ENCODE measurements around the gene RXFP2. TPM values are rescaled to one million over a fixed set of nuclear protein-coding genes. Genes with fewer than 3 reads are reported as not detected.
A peak's percentile ranks its signal among the peaks of the same experiment; 100 is the strongest.

The RXFP2 gene, protein sequence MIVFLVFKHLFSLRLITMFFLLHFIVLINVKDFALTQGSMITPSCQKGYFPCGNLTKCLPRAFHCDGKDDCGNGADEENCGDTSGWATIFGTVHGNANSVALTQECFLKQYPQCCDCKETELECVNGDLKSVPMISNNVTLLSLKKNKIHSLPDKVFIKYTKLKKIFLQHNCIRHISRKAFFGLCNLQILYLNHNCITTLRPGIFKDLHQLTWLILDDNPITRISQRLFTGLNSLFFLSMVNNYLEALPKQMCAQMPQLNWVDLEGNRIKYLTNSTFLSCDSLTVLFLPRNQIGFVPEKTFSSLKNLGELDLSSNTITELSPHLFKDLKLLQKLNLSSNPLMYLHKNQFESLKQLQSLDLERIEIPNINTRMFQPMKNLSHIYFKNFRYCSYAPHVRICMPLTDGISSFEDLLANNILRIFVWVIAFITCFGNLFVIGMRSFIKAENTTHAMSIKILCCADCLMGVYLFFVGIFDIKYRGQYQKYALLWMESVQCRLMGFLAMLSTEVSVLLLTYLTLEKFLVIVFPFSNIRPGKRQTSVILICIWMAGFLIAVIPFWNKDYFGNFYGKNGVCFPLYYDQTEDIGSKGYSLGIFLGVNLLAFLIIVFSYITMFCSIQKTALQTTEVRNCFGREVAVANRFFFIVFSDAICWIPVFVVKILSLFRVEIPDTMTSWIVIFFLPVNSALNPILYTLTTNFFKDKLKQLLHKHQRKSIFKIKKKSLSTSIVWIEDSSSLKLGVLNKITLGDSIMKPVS
- total RNA-seq (2021) (not detected in 2 replicates), Bru-seq, nascent RNA (not detected), BruChase-seq, experiment 1, labeled RNA remaining after a 2-hour chase (not detected), BruChase-seq, experiment 2, labeled RNA remaining after a 6-hour chase (not detected)
- long read RNA-seq: 0 reads

DNA sequence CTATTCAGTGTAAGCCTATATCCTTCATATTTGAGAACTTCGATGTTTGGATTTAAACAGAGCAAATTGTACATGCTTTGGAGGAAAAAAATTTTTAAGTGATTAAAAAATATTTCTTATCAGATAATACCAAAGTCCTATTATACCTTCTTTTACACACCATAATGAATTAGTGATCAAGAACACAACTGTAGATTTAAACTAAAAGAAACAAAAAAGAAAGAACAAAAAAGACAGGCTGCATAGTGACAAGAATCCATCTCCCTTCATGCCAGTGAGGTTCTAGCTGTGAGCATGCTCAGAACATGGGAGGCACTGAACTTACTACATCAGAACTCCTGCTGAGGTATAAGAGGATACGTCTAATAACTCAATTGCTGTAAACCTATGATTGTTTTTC, at the start of gene RXFP2:
RXFP2 (plus strand) TSS at position 301 of the 400 bp plus-strand sequence; CDS start at position 388, 87 bp downstream.
- Histone ChIP-seq H3K4me3 (ENCODE audit: low read depth, low read length, poor library complexity, severe bottlenecking) (no peak within 1 kb of the TSS), H3K27me3 (replicated peaks; ENCODE audit: insufficient read depth, low read depth, low read length, poor library complexity) (no peaks in the 10 kb centered on the region), H3K36me3 (ENCODE audit: insufficient read depth, low read length, poor library complexity, severe bottlenecking) (no peaks in the 10 kb centered on the region), H3K27ac (ENCODE audit: low read depth, low read length, poor library complexity, severe bottlenecking) (no peak within 1 kb of the TSS), H3K4me1 (ENCODE audit: insufficient read depth, low read length, poor library complexity, severe bottlenecking) (no peaks in the 10 kb centered on the region), H3K9me3 (ENCODE audit: low read depth, low read length, poor library complexity, severe bottlenecking) (no peaks in the 10 kb centered on the region)
- TF ChIP-seq, protein P1, sequence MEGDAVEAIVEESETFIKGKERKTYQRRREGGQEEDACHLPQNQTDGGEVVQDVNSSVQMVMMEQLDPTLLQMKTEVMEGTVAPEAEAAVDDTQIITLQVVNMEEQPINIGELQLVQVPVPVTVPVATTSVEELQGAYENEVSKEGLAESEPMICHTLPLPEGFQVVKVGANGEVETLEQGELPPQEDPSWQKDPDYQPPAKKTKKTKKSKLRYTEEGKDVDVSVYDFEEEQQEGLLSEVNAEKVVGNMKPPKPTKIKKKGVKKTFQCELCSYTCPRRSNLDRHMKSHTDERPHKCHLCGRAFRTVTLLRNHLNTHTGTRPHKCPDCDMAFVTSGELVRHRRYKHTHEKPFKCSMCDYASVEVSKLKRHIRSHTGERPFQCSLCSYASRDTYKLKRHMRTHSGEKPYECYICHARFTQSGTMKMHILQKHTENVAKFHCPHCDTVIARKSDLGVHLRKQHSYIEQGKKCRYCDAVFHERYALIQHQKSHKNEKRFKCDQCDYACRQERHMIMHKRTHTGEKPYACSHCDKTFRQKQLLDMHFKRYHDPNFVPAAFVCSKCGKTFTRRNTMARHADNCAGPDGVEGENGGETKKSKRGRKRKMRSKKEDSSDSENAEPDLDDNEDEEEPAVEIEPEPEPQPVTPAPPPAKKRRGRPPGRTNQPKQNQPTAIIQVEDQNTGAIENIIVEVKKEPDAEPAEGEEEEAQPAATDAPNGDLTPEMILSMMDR (conservative IDR thresholded peaks at IDR 0.05; ENCODE audit: low read depth, low read length): no peak
- no peak for TF ChIP-seq EZH2 (IDR thresholded peaks at IDR 0.05; ENCODE audit: borderline replicate concordance, low read depth, low read length, poor library complexity, severe bottlenecking)
- intact Hi-C loops (cut with micrococcal nuclease; ENCODE audit: unreplicated experiment): no loop called here
- CTCF ChIA-PET: no interaction called here
- no peak for DNase-seq (ENCODE audit: low spot score)
- no TSS peak for BruUV-seq (replicated peaks)
- POLR2A ChIA-PET (ENCODE audit: low non-redundant PET): no interaction called here

DNA sequence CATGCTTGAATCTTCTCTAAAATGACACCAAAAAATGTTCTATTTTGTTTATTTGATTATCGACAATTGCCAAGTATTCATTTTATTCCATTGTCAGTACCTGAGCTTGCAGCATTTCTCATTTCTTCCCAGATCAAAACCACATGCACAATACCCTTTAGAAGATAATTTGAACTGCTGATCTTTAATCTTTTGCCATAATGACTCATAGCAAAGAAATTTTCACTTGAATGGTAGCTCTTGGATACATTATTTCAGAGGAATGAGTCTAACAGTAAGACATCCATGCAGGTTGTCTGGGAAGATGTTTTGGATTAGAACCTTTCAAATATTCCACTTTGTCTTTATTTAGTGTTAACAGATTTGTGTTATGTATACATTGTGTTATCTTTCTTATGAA, 42.0 kb upstream of the RXFP2 start:
- ChIA-PET POLR2A (ENCODE audit: low non-redundant PET) (no interaction called here), CTCF (interaction anchor here (0.6 kb wide), 1 partner anchor 562 kb away, joined by 3 read pairs; no protein-coding TSS in a partner anchor)
- peaks cover 6% of the 10 kb centered on the region for H3K27me3 ChIP-seq (replicated peaks; ENCODE audit: insufficient read depth, low read depth, low read length, poor library complexity)
- no peak overlapping the region for H3K27ac ChIP-seq (ENCODE audit: low read depth, low read length, poor library complexity, severe bottlenecking)
- H3K4me1 ChIP-seq (ENCODE audit: insufficient read depth, low read length, poor library complexity, severe bottlenecking): no peaks in the 10 kb centered on the region
- intact Hi-C loops (cut with micrococcal nuclease; ENCODE audit: unreplicated experiment): no loop called here
- DNase-seq (ENCODE audit: low spot score): no peak
- no peaks in the 10 kb centered on the region for H3K9me3 ChIP-seq (ENCODE audit: low read depth, low read length, poor library complexity, severe bottlenecking)
- no peak overlapping the region for H3K4me3 ChIP-seq (ENCODE audit: low read depth, low read length, poor library complexity, severe bottlenecking)
- no TSS peak for BruUV-seq (replicated peaks)
- no peaks in the 10 kb centered on the region for H3K36me3 ChIP-seq (ENCODE audit: insufficient read depth, low read length, poor library complexity, severe bottlenecking)
- TF ChIP-seq, protein P1 (conservative IDR thresholded peaks at IDR 0.05; ENCODE audit: low read depth, low read length): no peak
- TF ChIP-seq EZH2 (IDR thresholded peaks at IDR 0.05; ENCODE audit: borderline replicate concordance, low read depth, low read length, poor library complexity, severe bottlenecking): no peak

DNA sequence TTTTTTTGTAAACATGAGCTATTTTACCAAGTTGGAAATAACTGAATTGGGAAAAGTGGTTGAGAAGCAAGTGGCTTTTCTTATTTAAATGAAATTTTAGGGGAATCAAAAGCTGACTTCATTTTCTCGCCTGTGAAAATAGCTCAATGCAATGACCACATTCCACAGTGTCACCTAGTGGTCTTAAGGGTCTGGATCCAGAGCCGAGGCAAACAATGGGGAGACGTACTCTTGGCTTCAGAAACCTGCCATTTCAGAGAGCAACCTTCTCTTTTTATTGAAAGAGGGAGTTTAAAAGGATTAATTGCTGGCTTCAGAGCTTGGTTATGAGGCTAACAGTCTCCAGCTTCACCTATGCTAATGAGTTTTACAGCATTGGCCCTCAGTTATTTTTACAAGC, 39.7 kb upstream of the RXFP2 start:
- H3K27me3 ChIP-seq (replicated peaks; ENCODE audit: insufficient read depth, low read depth, low read length, poor library complexity): peaks cover 6% of the 10 kb centered on the region
- no peak for DNase-seq (ENCODE audit: low spot score)
- no peaks in the 10 kb centered on the region for H3K36me3 ChIP-seq (ENCODE audit: insufficient read depth, low read length, poor library complexity, severe bottlenecking)
- POLR2A ChIA-PET (ENCODE audit: low non-redundant PET): no interaction called here
- H3K4me3 ChIP-seq (ENCODE audit: low read depth, low read length, poor library complexity, severe bottlenecking): no peak overlapping the region
- TF ChIP-seq EZH2 (IDR thresholded peaks at IDR 0.05; ENCODE audit: borderline replicate concordance, low read depth, low read length, poor library complexity, severe bottlenecking): no peak
- TF ChIP-seq, protein P1 (conservative IDR thresholded peaks at IDR 0.05; ENCODE audit: low read depth, low read length): peak; percentile 26; the same call in 1 of the 2 replicates
- no peaks in the 10 kb centered on the region for H3K4me1 ChIP-seq (ENCODE audit: insufficient read depth, low read length, poor library complexity, severe bottlenecking)
- no peaks in the 10 kb centered on the region for H3K9me3 ChIP-seq (ENCODE audit: low read depth, low read length, poor library complexity, severe bottlenecking)
- no peak overlapping the region for H3K27ac ChIP-seq (ENCODE audit: low read depth, low read length, poor library complexity, severe bottlenecking)
- BruUV-seq (replicated peaks): no TSS peak
- intact Hi-C loops (cut with micrococcal nuclease; ENCODE audit: unreplicated experiment): no loop called here
- CTCF ChIA-PET: interaction anchor here (0.9 kb wide), 1 partner anchor 162 kb away, joined by 11 read pairs; no protein-coding TSS in a partner anchor
